HL-60 (cell line): ENCODE data around the gene PNPO.

ENCODE experiments used
- DNase-seq, 2 experiments: peaks; one replicate each; pipeline ENCODE4 v3.0.0-alpha.2; 2010 to 2020; ENCODE audit warnings: low read depth in 1 of 2, low spot score in 1 of 2
- H3K27ac ChIP-seq: fragments of 250-450 bp; sonication (Bioruptor Pico); replicated peaks from 2 replicates; pipeline ENCODE4 v1.5.1; 2020; ENCODE audit warnings: mild to moderate bottlenecking, moderate library complexity
- H3K27me3 ChIP-seq: fragments of 250-450 bp; sonication (Bioruptor Pico); 2 replicates; pipeline ENCODE4 v1.5.1; 2021; ENCODE audit warnings: mild to moderate bottlenecking, moderate library complexity; ENCODE audit not compliant: insufficient read depth, poor library complexity, severe bottlenecking
- H3K4me3 ChIP-seq: replicated peaks from 2 replicates; pipeline ENCODE4 v1.5.1; 2011; ENCODE audit warnings: mild to moderate bottlenecking, control low read depth, low read length; ENCODE audit not compliant: insufficient read depth
- CTCF ChIP-seq: IDR thresholded peaks from one replicate; pipeline ENCODE4 v1.5.1; 2011; ENCODE audit warnings: low read length, control low read depth, inconsistent platforms; ENCODE audit not compliant: insufficient read depth
- GABPA ChIP-seq: IDR thresholded peaks from 2 replicates; pipeline ENCODE4 v1.6.1; 2012; ENCODE audit warnings: low read depth
- POLR2AphosphoS5 ChIP-seq: IDR thresholded peaks from 2 replicates; pipeline ENCODE4 v1.6.1; 2012; ENCODE audit warnings: low read depth
- REST ChIP-seq: IDR thresholded peaks from 2 replicates; pipeline ENCODE4 v1.6.1; 2012; ENCODE audit warnings: low read depth; ENCODE audit not compliant: insufficient replicate concordance
- SPI1 ChIP-seq: IDR thresholded peaks from 2 replicates; pipeline ENCODE4 v1.6.1; 2012; ENCODE audit warnings: low read depth, mild to moderate bottlenecking, borderline replicate concordance

PNPO gene

GRCh38 chr17:47968836-47969235 is 27.5 kb downstream of the PNPO start:
- TF ChIP-seq GABPA (no peak), REST (no peak), POLR2AphosphoS5 (no peak), SPI1 (no peak), CTCF (no peak)
- Histone ChIP-seq H3K27me3 (no peaks in the 10 kb centered on the region), H3K27ac (no peak overlapping the region), H3K4me3 (no peak overlapping the region)
- DNase-seq, result no peak

GRCh38 chr17:47969930-47970724 is 28.8 kb downstream of the PNPO start:
- DNase-seq, result no peak
- TF ChIP-seq SPI1 (no peak), CTCF (no peak), REST (no peak), POLR2AphosphoS5 (no peak), GABPA (no peak)
- Histone ChIP-seq H3K27ac (peak overlapping the region; percentile 10), H3K4me3 (peak overlapping the region; percentile 33), H3K27me3 (no peaks in the 10 kb centered on the region)

- DNase-seq, result peak; percentile 99 to 100
- Histone ChIP-seq H3K27me3 (no peaks in the 10 kb centered on the region), H3K4me3 (peak within 1 kb of the TSS; percentile 95), H3K27ac (peak within 1 kb of the TSS; percentile 78)
- TF ChIP-seq SPI1 (peak; percentile 81; the same call in 1 of the 2 replicates), REST (peak; percentile 52), GABPA (no peak; the same call in 1 of the 2 replicates), POLR2AphosphoS5 (peak; percentile 95), CTCF (peak; percentile 87)
Observed at GRCh38 chr17:47970725-47971499, 29.5 kb downstream of the PNPO start, which contains the start of gene CDK5RAP3. Gene CDK5RAP3, plus strand, starts transcription at chr17:47971113. Its CDS starts 34 bp downstream, at chr17:47971147.
